ENCODE results near the gene RASGRF1.
"Not testable (repeated sequence)": the region's sequence is repeated elsewhere in the genome, so short reads cannot be mapped to it uniquely, and the experiment has no call there.

The RASGRF1 gene

DNA sequence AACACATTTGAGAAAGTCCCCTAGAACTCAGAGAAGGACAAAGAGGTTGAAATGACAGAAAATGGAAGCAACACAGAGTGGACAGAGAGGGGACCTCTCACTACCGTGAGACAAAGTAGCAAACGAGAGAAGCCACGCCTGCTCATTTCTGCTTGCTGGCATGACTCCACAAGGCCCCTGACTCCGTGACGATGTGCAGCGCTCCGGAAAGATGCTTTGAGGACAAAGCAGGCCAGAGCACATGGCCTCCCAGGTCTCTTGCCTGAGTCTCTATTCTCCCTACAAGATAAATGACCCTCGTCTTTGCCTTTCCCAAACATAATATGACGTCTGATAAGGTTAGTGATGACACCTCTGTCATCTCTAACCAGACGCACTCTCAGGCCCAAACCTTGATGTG is 81.9 kb downstream of the RASGRF1 start:
- no peak for DNase-seq (ENCODE audit: low read depth)

DNA sequence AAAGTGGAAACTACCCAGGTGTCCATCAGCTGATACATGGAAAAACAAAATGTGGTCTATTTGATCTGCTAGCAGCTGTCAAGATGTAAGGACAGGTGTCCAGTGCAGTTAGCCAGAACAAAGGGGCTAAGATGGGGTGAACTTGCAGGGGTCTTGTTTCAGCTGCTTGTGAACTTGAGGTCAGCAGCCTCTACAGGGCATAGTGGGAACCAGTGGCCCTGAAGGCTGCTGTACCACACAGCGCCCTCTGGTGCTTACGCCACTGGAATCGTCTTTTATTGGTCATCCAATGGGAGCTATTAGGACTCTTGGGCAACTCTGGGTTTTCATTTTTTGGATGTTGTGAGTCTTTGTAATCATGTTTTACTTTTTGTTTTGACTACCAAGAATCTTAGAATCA is 83.5 kb downstream of the RASGRF1 start:
- no peak for DNase-seq (ENCODE audit: low read depth)

DNA sequence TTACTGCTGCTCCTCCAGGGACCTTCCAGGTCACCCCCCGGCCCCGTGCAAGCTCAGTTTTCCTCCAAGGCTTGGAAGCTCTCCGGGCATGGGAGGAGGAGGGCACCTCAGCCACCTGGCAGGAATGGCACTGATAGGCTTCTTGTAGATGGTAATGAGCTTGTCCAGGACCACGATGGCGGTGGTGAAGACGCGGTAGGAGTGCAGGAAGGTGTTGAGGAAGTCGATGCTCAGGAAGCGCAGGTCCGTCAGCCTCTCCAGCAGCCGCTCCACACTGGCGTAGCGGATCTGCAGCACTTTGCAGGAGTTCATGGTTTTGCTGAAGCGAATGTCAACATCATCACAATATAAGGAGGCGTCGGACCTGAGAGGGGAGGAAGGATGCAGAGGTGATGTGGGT is 84.5 kb downstream of the RASGRF1 start:
- DNase-seq (ENCODE audit: low read depth), result no peak

DNA sequence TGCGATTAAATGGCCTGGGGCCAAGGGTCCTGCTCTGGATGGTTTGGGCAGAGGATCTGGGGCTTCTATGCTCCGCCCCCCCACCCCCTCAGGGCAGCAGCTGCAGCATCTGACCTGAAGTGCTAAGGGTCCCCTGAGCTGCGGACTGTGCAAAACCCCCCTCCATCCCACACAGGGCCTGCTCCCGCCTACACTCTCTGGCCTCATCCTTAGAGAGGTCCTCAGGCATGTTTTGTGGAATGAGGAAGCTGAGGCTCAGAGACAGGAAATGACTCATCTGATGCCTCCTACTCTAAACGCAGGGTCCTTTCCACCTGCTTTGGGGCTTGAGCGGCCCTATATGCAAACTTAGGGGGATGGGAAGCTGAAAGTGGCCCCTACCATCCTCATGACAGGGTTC is 86.2 kb downstream of the RASGRF1 start:
- DNase-seq (ENCODE audit: low read depth), result no peak

DNA sequence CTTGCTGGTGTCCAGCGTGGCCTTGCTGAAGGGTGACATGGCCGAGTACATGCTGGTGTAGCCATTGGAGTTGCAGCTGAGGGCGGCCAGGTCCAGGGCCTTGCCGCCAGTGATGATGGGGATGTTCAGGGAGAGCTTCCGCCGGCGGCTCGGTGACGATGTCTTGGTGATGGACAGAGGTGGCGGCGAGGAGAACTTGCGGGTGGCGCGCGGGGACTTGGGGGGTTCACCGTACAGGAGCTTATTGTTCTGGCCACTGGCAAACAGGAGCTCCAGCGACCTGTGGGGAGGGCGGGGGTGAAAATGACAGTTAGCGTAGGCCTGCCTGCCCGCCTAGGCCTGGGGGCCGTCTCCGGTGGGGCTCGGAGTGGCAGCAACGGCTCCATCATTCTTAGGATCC is 86.7 kb downstream of the RASGRF1 start:
- no peak for DNase-seq (ENCODE audit: low read depth)

DNA sequence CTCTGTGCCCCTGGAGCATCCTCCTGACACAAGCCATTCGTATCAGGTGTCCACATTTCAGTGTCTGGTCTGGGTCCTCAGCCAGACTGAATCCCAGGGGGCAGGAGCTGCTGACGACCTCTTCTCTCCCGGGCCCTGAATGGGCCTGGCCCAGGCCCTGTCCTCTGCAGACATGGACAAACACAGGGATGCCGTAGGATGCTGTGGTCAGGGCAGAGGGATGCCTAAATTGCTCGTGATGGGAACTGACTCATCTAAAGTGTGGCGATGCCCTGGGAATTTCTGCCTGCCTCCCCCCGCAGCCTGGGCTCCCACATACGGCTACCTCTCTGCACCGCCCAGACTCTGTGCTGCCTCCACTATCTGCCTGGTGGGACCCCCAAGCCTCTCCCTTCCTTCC is 87.3 kb downstream of the RASGRF1 start:
- no peak for DNase-seq (ENCODE audit: low read depth)

DNA sequence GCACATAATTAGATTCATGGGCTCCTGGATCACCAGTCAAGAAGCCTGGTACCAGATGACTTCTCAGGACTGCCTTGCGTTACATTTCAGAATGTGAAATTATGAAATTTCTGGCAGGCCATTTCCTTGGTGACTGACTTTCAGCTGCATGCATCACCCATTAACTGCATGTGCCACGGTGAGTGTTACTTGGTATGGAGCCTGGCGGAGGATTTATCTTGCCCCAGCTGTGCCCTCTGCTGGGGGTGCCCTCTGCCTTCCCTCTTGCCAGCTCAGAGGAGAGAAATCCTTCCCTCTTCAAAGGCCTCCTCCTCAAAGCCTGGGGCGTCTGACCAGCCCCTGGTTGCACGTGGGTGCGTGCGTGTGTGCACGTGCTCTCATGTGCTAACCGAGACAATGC is 88.0 kb downstream of the RASGRF1 start:
- DNase-seq (ENCODE audit: low read depth), result no peak

DNA sequence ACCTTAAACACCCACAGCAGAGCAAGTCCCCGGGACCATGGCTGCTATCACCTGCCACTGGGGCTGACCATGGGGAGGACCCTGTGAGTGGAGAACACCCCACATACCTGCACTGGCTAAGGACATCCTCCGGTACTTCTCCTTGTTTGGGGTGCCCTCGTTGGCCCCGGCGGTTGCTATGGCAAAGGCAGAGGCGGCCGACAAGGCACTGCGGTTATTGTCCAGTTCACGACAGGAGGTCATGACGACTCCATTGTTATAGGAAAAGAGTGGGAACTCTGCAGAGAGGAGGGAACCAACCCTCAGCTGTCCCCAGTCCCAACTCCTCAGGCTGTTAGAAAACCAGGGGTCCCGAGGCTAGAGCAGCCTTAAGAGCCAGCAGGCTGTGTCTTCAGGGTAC is 90.9 kb downstream of the RASGRF1 start:
- no peak for DNase-seq (ENCODE audit: low read depth)

DNA sequence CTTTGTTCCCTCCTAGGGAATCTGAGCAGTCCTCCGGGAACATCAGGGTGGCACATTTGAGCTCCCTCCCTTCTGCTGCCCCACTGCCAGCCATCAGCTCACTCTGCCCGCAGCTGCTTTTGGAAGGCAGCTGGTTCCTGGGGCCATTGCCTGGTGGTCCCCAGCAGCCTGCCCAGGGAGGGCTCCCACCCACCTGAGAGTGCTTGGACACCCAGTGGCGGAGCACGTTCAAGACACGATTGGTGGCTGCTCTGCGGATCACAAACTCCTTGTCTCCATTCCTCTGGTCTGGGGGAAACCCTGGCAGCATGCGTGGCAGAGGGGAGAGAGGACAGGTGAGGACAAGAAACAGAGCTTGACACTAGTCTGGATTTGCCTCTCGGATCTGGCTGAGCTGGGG is 92.1 kb downstream of the RASGRF1 start:
- DNase-seq (ENCODE audit: low read depth), result no peak

DNA sequence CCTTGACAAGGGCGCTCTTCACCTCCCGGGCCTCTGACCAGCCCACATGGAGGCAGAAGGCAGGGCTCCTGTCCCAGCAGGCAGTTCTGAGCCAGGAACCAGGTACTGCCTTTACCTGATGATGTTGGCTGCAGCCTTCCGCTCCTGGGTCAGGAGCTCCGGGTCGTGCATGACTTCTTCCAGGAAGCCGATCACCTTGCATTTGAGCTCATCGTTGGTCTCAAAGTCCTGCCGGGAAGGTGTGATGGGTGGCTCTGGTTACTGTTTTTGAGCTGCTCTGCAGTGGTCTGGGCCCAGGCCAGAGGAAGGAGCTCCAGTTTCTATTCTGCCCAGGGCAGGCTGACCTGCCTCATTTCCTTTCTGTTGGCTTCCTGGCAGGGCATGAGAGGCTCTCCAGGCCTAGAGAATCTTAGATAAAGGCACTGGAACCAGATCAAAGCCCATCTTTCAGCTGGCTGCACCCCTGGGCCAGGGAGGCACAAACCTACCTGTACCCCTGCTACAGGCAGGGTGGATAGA is 92.5 kb downstream of the RASGRF1 start:
- DNase-seq (ENCODE audit: low read depth), result no peak

DNA sequence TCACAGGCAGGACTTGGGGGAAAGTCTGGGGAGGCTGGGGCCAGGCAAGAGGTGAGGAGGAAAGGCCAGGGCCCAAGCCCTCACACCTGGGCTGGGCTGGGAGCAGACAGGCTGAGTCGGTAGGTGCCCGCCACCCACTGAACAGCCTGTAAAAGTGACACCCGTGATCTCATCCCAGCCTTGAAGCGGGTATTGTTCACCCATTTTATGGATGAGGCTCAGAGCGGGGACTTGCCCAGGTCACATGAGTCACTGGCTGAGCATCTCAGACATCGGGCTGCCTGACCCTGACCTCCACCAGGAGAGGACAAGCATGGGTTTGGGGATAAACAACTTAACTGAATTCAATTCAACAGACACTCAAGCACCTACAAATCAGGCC is 93.7 kb downstream of the RASGRF1 start:
- DNase-seq (ENCODE audit: low read depth), result no peak

DNA sequence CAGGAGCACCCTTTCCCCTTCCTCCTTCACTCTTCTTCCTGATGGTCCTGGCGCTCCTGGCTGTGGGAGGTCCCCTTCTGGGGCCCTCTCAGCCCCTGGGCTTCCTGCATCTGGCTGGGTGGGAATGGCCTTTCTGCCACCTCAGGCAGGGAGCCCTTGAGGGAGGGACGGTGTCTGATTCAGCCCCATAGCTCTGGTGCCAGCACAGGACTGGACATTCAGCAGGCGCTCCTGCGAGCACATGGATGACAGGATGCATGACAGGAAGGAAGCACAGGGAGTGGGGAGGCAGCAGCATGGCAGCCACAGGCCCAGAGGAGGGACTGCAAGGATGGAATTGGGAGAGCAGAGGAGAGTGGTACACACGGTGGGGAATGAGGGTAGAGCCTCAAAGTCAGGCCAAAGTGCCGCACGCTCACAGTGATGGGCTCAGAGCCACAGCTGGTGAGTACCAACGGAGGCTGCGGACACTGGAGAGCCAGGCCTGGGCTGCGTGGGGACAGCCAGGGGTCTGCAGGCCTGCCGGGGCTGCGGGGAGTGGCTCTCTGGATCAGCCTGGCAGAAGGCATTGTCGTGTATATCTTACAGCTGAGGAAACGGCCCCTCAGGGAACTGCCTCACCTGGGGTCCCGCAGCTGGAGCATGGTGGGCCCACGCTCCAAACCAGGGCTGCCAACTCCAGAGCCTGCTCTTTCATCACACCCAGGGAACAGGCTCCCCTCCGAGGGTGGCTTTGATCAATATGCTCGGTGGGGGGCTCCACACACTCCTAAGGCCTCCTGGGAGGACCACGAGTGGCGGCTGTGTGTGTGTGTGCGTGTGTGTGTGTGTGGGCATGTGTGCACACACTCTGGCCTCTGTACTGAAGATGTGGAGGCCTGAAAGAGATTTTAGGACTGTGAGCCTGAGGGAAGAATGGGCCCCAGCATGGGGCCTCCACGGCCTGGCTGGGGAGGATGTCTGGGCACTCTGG is 94.4 kb downstream of the RASGRF1 start:
- no peak for DNase-seq (ENCODE audit: low read depth)

DNA sequence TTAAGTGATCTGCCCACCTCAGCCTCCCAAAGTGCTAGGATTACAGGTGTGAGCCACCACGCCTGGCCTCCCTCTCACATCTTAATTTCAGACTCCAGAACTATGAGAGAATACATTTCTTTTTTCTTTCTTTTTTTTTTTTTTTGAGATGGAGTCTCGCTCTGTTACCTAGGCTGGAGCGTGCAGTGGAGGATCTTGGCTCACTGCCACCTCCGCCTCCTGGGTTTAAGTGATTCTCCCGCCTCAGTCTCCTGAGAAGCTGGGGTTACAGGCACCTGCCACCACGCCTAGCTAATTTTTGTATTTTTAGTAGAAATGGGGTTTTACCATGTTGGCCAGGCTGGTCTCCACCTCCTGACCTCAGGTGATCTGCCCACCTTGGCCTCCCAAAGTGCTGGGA is 95.4 kb downstream of the RASGRF1 start:
- not testable (repeated sequence) for DNase-seq (ENCODE audit: low read depth)

DNA sequence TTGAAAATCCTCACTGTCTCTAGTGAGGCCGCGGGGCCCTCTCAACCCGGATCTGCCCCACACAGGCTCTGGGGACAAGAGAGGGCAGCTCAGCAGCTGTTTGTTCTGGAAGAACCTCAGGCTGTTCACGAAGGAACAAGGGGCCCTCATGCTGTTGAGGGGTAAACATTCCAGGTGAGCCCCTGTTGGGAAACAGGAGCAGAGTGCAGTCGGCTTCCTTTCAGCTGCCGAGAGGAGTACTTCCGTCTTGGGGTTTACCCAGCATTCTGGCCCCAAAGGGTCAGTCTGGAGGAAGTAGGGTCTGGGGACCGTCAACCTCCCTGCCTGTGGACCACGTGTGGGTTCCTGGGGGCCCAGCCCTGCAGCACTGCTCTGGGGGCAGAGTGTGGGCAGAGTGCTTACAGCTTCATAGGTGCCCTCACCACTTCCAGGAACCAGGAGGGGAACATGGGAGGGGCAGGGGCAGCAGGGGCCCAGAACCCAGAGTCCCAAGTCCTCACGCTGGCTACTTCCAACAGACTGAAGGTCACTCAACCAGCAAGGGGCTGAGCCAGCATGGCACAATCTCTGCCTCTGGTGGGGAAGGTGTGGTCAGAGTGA is 96.5 kb downstream of the RASGRF1 start:
- no peak for DNase-seq (ENCODE audit: low read depth)

DNA sequence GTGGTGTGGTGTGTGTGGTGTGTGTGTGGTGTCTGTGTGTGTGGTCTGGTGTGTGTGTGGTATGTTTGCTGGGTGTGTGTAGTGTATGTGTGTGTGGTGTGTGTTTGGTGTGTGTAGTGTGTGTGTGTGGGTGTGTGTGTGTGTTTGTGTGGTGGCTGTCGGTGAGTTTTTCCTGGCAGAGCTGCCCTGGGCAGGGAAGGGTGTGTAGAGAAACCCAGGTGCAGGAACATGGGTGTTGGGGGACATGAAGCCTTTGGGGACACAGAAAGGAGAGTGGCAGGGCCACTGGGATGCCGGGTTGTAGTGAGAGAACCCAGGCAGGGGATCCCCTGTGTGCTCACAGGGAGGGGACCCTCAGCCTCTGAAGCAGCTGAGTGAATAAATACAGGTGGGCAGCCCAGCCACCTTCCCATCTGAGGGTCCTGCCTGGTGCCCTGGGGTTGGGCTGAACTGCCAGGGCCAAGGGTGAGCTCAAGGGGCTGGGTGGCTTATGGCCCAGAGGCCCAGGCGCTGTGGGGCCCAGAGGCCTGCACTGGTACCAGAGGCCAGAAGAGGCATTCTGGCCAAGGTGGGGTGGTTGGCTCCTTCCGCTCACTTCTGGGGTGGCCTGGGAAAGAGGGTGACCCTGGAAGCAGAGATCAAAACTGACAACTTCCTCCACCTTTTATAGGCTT is 97.2 kb downstream of the RASGRF1 start:
- no peak for DNase-seq (ENCODE audit: low read depth)

DNA sequence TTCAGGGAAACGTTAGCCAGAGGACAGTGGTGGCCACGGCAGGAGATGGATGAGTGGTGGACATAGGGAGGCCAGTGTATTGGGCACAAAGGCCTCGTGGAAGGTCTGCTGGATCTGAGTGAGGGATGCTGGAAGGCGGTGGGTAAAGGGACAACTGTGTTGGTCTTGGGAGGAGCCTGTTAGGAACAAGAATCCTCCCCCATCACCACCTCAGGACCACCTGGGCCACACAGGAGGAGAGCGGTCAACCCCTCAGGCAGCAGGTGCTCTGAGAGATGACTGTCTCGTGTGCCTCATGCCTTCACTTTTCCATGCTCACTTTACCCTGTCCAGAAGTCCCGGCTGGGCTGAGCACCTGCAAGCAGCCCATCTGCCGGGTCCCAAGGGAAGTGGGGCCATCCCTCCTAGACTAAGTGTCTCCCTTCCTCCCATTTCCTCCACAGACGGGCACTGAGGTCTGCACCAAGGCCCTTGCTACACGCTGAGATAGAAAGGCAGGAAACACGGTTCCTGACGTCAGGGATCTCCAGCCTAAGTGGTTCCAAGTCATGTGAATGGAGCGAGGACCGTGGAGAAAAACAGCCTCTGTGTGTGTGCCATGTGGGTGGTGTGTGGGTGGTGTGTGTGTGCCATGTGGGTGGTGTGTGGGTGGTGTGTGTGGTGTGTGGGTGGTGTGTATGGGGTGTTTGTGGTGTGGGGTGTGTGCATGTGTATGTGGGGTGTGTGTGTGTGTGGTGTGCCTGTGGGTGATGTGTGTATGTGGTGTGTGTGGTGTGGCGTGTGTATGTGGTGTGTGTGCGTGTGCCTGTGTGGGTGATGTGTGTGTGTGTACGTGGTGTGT is 97.9 kb downstream of the RASGRF1 start:
- no peak for DNase-seq (ENCODE audit: low read depth)

DNA sequence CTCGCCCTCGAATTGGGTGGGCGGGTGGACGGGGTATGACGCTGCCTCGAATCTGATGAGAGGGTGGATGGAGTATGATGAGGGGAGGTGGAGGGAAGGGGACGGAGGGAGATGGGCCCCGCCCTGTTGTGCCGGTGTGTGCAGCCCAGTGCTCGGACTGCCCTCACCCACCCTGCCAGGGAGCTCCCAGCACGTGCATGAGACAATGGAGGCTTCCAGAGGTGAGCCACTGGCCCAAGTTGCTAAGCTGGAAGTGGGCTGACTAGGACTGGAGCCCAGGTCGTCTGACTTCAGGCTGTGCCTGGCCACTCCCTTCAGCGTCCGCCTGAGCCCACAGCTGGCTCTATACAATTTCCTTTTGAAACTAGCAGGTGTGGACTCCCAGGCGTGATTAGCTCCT is 98.7 kb downstream of the RASGRF1 start:
- DNase-seq (ENCODE audit: low read depth), result no peak

DNA sequence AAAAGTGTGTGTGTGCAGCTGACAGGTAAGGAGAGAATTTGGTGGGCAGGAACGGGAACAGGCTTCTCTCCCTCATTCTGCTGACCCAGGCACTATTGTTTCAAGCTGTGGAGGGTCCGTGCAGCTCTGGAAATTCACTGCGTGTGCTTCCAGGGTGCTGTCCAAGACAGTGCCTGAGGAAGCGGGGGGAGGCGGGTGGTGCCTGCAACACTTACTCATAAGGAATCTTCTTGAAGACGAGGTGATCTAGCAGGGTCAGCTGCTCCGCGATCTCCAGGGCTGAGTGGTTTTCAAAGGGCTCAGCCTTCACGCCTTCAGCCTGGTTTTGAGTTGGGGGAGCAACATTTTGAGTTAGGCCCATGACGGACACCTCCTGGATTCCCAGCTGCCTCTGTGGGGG is 99.1 kb downstream of the RASGRF1 start:
- DNase-seq (ENCODE audit: low read depth), result no peak

DNA sequence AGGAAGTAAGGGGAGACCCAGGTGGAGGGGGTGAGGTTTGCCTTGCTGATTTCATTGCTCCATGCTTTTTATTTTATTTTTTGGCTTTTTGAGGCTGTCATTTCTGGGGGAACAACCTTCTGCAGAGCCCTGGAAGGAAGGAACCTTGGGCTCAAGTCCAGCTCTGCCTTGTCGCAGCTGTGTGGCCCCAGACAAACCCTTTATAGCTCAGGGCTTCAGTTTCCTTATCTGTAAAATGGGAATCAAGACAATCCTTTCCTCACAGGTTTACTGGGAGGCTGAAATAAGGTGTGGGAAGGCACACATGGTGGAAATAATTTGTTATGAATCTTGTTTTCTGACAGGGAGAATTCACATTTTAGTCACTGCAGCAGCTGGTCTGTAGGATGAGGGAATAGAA is 100.3 kb downstream of the RASGRF1 start:
- DNase-seq (ENCODE audit: low read depth), result no peak

DNA sequence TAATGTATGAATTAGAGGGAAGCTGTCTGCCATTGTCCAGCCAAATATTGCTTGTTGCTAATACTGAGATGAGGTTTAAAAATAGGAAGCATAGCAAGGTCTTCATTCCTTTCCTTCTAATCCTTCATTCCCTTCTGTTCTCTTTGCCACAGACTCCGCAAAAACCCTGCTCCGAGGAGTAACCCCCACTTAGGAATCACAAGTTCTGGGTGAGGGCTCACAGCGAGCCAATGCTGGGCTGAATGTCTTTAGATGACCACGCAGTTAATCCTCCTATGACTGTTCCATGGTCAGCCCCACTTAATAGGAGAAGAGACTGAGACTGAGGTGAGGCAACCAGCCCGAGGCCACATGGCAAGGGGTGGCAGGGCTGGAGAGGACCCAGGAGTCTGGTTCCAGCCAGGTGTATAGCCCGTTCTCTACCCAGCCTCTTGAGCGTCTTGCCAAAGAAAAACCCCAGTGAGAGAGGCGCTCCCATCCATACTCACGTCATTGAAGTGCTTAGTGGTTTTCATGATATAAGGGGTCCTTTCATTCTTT is 100.8 kb downstream of the RASGRF1 start:
- DNase-seq (ENCODE audit: low read depth), result no peak

DNA sequence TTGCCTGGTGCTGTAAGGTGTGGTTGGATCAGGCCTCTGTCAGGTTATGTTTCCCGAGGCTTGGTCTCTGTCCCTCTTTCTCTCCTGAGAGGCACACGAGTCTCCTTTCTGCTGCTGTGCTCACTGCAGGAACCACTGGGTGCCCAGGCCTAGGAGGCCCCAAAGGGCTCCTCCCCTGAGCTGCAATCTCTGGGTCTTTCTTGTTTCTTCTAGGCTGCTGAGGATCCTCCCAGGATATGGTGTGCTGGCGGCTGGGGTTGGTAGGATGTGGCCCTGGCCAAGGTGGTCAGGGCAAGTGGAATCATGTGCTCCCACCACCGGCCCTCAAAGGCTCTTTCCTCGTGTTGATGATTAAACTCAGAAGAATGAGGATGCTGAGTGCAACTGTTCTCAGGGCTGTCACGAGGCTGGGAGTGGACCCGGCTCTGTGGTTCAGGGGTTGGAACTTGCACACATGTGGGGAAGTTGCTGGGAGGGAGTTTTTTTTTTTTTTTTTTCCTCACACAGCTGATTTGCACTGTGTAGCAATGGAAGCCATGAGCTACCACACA is 102.1 kb downstream of the RASGRF1 start:
- DNase-seq (ENCODE audit: low read depth), result no peak
